Measurements from ENCODE around the gene ABHD4. TPM values are rescaled to one million over a fixed set of nuclear protein-coding genes. Genes with fewer than 3 reads are reported as not detected.

The ABHD4 gene
- total and polyA plus RNA-seq, 2 experiments from 2014 or later, result 39.1 to 40.0 TPM

DNA sequence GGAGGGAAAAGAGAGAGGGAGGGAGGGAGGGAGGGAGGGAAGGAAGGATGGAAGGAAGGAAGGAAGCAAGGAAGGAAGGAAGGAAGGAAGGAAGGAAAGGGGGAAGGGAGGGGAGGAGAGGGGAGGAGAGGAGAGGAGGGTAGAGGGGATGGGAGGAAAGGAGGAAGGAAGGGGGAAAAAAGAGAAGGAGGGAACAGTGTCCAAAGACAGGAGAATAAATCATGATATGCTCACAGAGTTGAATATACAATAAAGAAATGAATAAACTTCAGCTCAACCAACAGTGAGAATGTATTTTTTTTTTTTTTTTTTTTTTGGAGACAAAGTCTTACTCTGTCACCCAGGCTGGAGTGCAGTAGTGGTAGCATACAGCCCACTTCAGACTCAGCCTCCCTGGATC, 42.1 kb downstream of the ABHD4 start:
- no peak for DNase-seq (ENCODE audit: low spot score)
- H3K4me1 ChIP-seq (ENCODE audit: insufficient read depth), result no peaks in the 10 kb centered on the region
- H3K9me3 Mint-ChIP-seq, result peaks cover 16% of the 10 kb centered on the region
- no peaks in the 10 kb centered on the region for H4K20me1 ChIP-seq (replicated peaks; ENCODE audit: insufficient read depth)
- H3K36me3 ChIP-seq (ENCODE audit: insufficient read depth), result no peaks in the 10 kb centered on the region; the same call in 1 of the 2 replicates
- TF ChIP-seq, protein P1, sequence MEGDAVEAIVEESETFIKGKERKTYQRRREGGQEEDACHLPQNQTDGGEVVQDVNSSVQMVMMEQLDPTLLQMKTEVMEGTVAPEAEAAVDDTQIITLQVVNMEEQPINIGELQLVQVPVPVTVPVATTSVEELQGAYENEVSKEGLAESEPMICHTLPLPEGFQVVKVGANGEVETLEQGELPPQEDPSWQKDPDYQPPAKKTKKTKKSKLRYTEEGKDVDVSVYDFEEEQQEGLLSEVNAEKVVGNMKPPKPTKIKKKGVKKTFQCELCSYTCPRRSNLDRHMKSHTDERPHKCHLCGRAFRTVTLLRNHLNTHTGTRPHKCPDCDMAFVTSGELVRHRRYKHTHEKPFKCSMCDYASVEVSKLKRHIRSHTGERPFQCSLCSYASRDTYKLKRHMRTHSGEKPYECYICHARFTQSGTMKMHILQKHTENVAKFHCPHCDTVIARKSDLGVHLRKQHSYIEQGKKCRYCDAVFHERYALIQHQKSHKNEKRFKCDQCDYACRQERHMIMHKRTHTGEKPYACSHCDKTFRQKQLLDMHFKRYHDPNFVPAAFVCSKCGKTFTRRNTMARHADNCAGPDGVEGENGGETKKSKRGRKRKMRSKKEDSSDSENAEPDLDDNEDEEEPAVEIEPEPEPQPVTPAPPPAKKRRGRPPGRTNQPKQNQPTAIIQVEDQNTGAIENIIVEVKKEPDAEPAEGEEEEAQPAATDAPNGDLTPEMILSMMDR (conservative IDR thresholded peaks at IDR 0.05; ENCODE audit: low read depth in 2 of 2), result no peak
- TF ChIP-seq NANOG (IDR thresholded peaks at IDR 0.05; ENCODE audit: borderline replicate concordance) (no peak), EZH2 (IDR thresholded peaks at IDR 0.05; ENCODE audit: low read depth, unreplicated experiment) (no peak), REST (IDR thresholded peaks at IDR 0.05; ENCODE audit: unreplicated experiment) (no peak), ZNF331 (CRISPR knock-in tag; IDR thresholded peaks at IDR 0.05; ENCODE audit: low read depth) (no peak), EZH2phosphoT487 (IDR thresholded peaks at IDR 0.05; ENCODE audit: unreplicated experiment) (no peak), ETS1 (IDR thresholded peaks at IDR 0.05) (no peak), CREB1 (CRISPR knock-in tag; IDR thresholded peaks at IDR 0.05; ENCODE audit: low read depth) (no peak)
- H3K36me3 Mint-ChIP-seq (ENCODE audit: low read depth), result peaks cover 14% of the 10 kb centered on the region
- ATAC-seq, result no peak
- no peaks in the 10 kb centered on the region; the same call in 2 of the 3 replicates for H3K4me1 Mint-ChIP-seq
- no peak overlapping the region for H3K27ac ChIP-seq (ENCODE audit: low read depth)
- no peak overlapping the region for H3K4me2 ChIP-seq
- H3K27me3 Mint-ChIP-seq (ENCODE audit: insufficient read depth, low read depth, poor library complexity), result peaks cover 8% of the 10 kb centered on the region
- no peaks in the 10 kb centered on the region for H3F3A ChIP-seq (replicated peaks; ENCODE audit: low read depth)
- no peaks in the 10 kb centered on the region for H3K27me3 ChIP-seq (ENCODE audit: insufficient read depth)
- H3K4me3 Mint-ChIP-seq, result no peak overlapping the region
- no peak overlapping the region for H3K4me3 ChIP-seq
- no peaks in the 10 kb centered on the region for H3K9me2 ChIP-seq (ENCODE audit: insufficient read depth)
- no peak overlapping the region for H2AFZ ChIP-seq
- H3K27ac Mint-ChIP-seq, result no peak overlapping the region
- H3K79me2 ChIP-seq (replicated peaks; ENCODE audit: insufficient read depth), result no peaks in the 10 kb centered on the region

DNA sequence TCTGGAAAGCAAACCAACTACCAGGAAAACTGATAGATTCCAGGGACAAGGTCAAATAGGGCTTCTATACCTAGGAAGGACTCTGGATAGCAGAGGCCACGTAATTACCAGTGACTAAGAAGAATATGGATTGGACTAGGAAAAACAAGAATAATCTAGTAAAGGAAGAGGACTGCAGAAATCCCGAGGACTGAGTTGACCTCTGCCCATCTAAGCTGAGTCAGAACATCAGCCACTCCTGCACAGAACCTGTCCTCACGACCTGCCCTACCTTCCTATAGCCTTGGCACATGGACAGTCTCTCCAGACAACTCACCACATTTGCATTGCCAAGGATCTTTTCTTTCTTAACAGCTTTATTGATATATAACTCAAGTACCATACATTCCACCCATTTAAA, 43.7 kb downstream of the ABHD4 start:
- Mint-ChIP-seq H3K27me3 (ENCODE audit: insufficient read depth, low read depth, poor library complexity) (peaks cover 4% of the 10 kb centered on the region), H3K4me3 (no peak overlapping the region), H3K4me1 (no peaks in the 10 kb centered on the region; the same call in 2 of the 3 replicates), H3K9me3 (peaks cover 6% of the 10 kb centered on the region), H3K27ac (no peak overlapping the region), H3K36me3 (ENCODE audit: low read depth) (peaks cover 5% of the 10 kb centered on the region)
- H4K20me1 ChIP-seq (replicated peaks; ENCODE audit: insufficient read depth), result no peaks in the 10 kb centered on the region
- H3K9me2 ChIP-seq (ENCODE audit: insufficient read depth), result no peaks in the 10 kb centered on the region
- no peak overlapping the region for H3K4me3 ChIP-seq
- no peak overlapping the region for H3K4me2 ChIP-seq
- H3K36me3 ChIP-seq (ENCODE audit: insufficient read depth), result no peaks in the 10 kb centered on the region; the same call in 1 of the 2 replicates
- ATAC-seq (no peak), DNase-seq (ENCODE audit: low spot score) (no peak)
- no peaks in the 10 kb centered on the region for H3F3A ChIP-seq (replicated peaks; ENCODE audit: low read depth)
- no peak overlapping the region for H2AFZ ChIP-seq
- H3K27me3 ChIP-seq (ENCODE audit: insufficient read depth), result no peaks in the 10 kb centered on the region
- no peaks in the 10 kb centered on the region for H3K4me1 ChIP-seq (ENCODE audit: insufficient read depth)
- H3K79me2 ChIP-seq (replicated peaks; ENCODE audit: insufficient read depth), result no peaks in the 10 kb centered on the region
- no peak overlapping the region for H3K27ac ChIP-seq (ENCODE audit: low read depth)
- TF ChIP-seq EZH2 (IDR thresholded peaks at IDR 0.05; ENCODE audit: low read depth, unreplicated experiment) (no peak), JUNB (IDR thresholded peaks at IDR 0.05; ENCODE audit: unreplicated experiment) (no peak), ETS1 (IDR thresholded peaks at IDR 0.05) (no peak), ZNF331 (CRISPR knock-in tag; IDR thresholded peaks at IDR 0.05; ENCODE audit: low read depth) (no peak), NANOG (IDR thresholded peaks at IDR 0.05; ENCODE audit: borderline replicate concordance) (no peak)
